NCI-H187 treated with DMSO at 0.1 percent for 48 hours (cell line): ENCODE measurements around the gene STRN.
"Not testable (repeated sequence)": the region's sequence is repeated elsewhere in the genome, so short reads cannot be mapped to it uniquely, and the experiment has no call there.

Source experiments
- DNase-seq: peaks from one replicate; lab custom pipeline; 2025; lab: John Stamatoyannopoulos, UW

Gene STRN

GRCh38 chr2:36906277-36906676 lies 60.1 kb downstream of the STRN start:
- DNase-seq: no peak

GRCh38 chr2:36904636-36905035 lies 61.7 kb downstream of the STRN start:
- no peak for DNase-seq

DNA sequence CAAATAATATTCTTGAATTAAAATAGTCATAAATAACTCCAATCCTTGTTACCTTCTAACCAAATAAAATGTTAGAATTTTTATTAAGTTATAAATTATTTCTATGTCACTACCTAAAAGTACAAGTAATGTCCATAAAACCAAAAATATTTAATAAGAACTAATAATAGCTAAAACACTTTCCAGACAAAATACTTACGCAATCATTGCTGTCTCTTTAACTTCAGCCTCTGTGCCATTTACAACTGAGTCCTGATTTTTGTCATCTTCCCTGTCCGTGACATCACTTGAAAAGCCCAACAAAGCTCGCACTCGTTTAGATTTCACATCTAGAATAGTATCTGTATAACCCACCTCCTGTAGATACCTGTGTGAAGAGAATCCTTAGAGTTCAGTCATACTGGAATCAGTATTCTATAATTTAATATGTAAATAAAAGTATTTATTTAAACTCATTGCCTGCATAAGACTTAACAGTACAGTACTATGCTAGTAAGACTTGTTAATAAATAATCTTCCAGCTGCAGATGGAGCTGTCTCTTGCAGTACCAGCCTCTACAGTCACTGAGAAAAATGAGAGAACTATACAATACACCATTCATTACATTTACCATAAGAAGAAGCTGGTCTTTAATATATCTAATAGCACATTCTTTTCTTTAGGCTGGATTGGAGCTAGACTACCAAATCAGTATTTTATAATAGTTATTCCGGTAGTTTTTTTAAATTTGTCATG lies 63.8 kb downstream of the STRN start:
- no peak for DNase-seq

GRCh38 chr2:36892805-36893204 lies 73.5 kb downstream of the STRN start:
- no peak for DNase-seq

DNA sequence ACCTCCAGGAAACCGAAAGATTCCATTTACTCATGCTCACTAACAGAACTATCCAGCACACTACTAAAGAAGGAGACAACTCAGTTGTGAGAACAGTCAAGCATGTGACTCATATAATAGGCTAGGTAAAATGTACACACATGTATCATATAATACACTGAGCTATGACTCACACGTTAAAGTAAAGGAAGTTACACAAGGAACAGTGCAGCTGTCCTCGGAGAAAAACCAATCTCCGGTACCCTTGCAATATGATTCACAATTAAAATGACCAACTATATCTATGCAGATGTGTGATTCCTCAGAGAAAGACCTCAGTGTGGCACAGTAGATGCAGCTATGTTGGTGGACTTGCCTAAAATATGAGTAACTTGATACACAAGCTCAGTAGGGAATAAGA lies 76.5 kb downstream of the STRN start:
- DNase-seq: no peak

DNA sequence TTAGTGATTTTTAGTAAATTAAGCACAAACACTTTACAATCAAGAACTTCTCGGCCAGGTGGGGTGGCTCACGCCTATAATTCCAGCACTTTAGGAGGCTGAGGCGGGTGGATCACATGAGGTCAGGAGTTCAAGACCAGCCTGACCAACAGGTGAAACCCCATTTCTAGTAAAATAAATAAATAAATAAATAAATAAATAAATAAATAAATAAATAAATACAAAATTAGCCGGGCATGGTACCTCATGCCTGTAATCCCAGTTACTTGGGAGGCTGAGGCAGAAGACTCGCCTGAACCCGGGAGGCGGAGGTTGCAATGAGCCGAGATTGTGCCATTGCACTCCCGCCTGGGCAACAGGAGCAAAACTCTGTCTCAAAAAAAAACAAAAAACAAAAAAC lies 79.2 kb downstream of the STRN start:
- not testable (repeated sequence) for DNase-seq

DNA sequence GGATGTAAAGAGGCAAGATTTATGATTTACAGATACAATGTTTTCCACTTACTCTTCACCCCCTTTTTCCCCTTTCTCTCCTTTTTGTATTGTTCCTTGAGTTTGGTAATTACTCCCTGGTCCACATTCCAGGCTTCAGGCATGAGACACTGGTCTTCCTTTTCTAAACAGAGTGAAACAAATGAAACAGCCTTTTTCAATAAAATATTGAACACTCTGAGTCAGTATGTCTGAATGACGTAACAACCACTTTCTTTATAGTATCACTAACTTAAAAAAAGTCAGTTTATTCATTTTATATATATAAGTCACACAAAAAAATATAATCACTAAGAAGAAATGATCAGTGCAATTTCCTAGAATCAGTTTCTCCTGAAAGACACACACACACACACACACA lies 79.7 kb downstream of the STRN start:
- no peak for DNase-seq

GRCh38 chr2:36885605-36886004 lies 80.7 kb downstream of the STRN start:
- DNase-seq: no peak

DNA sequence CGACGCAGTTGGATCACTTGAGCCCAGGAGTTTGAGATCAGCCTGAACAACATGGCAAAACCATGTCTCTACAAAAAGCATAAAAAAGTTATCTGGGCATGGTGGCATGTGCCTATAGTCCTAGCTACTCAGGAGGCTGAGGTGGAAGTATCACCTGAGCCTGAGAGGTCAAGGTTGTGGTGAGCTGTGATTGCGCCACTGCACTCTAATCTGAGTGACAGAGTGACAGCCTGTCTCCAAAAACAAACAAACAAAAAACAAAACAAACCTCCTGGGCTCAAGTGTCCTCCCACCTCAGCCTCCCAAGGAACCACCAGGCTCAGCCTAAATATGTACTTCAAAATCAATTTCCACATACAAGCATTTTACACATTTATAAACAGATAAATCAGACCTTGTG lies 83.8 kb downstream of the STRN start:
- DNase-seq: no peak

DNA sequence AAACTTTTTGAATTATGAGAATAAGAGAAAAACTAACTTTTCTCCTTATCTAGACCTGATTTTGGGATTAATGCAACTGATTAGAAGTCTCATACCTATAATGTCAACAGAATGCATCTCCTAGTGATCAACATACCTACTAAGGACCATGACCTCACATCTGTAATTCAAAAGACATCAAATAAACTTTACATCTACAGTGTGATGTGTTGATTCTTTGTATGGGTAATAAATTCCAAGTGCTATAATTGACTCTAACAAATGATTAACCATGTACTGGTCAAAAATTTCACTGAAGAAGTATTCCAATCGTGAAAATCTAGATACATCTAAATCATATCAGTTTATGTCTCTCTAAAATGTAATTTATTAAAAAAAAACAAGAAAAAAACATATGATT lies 84.5 kb downstream of the STRN start:
- no peak for DNase-seq

DNA sequence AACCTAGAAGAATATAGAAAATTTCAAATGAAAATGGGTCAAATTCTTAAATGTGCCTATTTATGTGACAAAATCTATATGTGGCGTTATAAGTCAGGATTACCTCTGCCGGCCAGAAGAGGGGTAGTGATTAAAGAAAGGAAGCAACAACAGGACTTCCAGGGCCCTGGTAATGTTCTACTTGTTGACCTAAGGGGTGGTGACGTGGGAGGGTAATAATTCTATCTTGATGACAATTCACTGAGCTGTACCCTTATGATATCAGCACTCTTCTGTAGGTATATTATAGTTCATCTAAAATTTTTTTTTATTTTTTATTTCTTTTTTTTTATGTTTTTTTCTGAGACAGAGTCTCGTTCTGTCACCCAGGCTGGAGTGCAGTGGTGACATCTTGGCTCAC lies 87.9 kb downstream of the STRN start:
- DNase-seq: no peak

- DNase-seq: no peak
Observed at GRCh38 chr2:36871068-36871707, 95.1 kb downstream of the STRN start.

DNA sequence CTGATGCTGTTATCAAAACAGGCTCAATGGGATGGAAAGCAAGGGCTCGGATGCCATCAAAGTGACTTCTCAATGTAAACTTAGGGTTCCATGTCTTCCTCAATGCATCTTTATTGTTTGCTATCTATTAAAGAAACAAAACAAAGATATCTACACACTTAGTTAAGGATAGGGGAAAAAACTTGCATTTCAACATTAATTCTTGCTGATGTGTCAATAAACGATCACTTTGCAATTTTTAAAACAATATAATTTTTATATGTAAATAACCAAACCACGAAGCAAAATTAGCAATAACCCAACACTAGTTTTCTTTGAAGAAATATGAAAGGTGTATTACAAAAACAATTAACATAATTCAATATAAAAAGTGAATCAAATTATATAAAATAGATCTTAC lies 96.7 kb downstream of the STRN start:
- DNase-seq: no peak

DNA sequence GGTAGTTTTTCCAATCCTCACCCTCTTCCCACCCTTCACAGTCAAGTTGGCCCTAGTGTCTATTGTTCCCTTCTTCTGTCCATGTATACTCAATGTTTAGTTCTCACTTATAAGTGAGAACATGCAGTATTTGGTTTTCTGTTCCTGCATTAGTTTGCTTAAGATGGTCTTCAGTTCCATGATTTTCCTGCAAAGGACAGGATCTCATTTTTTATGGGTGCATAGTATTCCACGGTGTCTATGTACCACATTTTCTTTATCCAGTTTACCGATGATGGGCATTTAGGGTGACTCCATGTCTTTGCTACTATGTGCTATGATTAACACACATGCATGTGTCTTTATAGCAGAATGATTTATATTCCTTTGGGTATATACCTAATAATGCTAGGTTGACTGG lies 104.4 kb downstream of the STRN start:
- DNase-seq: no peak

- DNase-seq: no peak
Observed at GRCh38 chr2:36859366-36859792, 107.0 kb downstream of the STRN start.

DNA sequence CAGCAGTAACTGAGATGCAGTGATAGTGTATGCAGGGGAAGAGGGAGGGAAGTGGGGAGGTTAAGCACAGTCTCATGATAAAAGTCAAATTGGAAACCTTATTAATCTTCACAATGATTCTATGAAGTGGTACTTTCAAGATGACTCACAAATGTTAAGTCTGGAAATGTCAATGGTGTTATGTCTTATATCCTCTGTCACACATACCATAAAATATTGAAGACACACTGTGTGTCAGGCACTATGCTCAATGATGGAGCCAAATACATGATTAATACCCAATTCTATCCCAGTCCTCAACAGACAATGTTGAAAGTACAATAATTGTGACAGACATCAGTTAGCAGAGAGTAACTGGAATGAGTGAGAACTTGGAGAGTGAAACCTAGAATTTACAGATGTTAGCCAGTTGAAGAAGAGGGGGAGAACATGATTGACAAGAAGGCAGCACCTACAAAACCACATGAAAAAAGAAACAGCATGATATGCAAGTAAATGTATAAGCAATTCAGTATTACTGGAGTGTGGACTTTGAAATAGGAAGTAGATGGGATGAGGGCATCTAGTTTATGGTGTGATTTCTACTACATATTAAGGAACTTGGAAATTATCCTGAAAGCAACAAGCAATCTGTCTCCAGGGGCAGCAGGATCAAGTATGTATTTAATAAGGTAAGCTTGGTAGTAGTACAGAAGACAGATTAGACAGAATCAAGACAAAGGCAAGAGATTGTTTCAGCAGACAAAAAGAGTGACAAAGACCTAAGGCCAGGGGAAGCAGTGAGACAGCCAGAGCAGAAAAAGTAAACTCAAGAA lies 107.6 kb downstream of the STRN start:
- DNase-seq: no peak

DNA sequence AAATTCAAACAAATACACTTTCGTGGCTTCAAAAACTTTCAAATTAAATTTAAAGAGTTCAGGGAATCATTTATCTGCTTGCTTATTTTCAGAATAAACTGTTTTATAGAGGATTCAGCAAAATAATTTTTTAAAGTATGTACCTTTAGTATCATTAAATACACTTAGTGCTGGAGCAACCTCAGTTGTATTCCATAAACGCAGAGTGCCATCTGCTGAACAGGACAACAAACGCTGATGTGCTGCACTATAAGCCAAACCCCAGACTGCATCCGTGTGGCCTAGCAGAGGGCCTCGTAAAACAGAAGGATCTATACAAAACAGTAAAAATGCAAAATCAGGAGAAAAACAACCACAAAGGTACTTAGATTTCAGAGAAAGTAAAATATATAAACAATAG lies 108.6 kb downstream of the STRN start:
- DNase-seq: no peak

DNA sequence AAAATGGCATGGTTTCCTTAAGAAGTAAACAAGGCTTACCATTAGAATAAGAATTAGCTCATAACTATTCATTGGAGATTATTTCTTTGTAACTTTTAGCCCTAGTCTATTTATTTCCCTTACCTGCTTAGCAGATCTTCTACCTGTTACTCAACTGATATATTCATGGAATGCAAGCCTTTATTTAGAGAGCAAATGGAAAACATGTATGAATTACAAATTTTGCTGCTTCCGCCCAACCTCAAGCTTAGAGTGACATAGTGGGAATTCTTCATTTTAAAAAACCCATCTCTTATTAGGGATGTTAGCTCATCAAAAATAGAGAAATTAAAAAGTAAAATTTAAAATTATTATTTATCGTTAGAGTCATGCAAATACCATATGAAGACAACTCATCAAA lies 110.9 kb downstream of the STRN start:
- no peak for DNase-seq

DNA sequence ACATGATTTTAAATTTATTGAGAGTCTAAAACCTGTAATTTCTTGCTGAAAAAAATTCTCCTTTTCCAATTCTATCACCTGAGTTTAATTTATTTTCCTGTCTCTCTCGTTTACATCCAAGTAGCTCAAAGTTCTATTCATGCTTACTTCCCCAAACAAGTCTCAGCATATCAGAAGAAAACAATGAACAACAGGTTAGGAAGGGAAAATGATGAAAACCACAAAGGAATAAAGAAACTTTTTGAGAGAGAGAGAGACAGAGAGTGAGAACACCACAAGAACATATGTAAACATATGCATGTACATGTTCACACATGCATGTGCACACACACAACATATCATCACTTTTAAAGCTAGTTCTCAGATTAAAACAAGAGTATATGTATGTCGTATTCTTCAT lies 112.1 kb downstream of the STRN start:
- no peak for DNase-seq

GRCh38 chr2:36849265-36849664 lies 117.1 kb downstream of the STRN start:
- no peak for DNase-seq

- DNase-seq: no peak
Observed at GRCh38 chr2:36843838-36844237, 122.5 kb downstream of the STRN start.

DNA sequence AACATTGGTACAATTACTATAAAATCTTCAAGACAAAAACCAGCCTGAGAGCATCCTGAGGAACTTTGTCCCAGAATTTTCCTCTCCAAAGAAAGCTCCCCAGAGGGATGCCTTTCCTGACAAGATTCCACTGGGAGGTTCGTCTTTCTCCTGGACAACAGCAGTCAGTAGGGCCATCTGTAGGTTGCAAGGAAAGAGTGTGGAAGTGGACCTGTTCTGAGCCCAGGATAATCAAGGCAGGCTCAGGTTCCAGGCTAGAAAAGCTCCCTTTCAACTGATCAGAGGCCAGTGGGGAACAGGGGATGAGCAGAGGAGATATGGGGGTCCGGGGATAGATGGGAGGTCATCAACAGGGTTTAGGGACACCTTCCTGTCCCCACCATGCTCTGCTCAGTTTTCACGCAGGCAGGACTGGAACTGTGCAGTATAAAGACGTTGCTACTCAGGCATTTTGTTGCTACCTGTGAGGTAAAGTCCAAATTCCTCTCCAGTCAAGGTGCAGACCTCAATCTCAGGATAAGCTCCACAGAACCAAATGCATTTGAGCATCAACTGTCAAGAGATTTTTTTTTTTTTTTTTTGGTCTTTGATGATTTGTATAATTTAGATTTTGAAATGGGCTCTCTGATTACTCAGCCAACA lies 126.2 kb downstream of the STRN start:
- no peak for DNase-seq
